HG03159 (cell line): ENCODE results near the gene DOK7.
"Not testable (repeated sequence)": the region's sequence is repeated elsewhere in the genome, so short reads cannot be mapped to it uniquely, and the experiment has no call there.

Experiments used
- ATAC-seq: cut with Tn5 transposase; IDR thresholded peaks from one replicate; pipeline ENCODE4 v1.9.1; 2021; ENCODE audit warnings: mild to moderate bottlenecking, moderate library complexity; ENCODE audit not compliant: unreplicated experiment

The DOK7 gene

GRCh38 chr4:3531318-3531878 is 68.3 kb downstream of the DOK7 start:
- ATAC-seq: no peak

- ATAC-seq: peak; percentile 73
Measured at GRCh38 chr4:3531879-3532750, 69.0 kb downstream of the DOK7 start, which contains the start of gene LRPAP1. Gene LRPAP1, minus strand, starts transcription at chr4:3532422. Its CDS starts 10 bp downstream, at chr4:3532412.

GRCh38 chr4:3532751-3533422 is 69.8 kb downstream of the DOK7 start:
- no peak for ATAC-seq

DNA sequence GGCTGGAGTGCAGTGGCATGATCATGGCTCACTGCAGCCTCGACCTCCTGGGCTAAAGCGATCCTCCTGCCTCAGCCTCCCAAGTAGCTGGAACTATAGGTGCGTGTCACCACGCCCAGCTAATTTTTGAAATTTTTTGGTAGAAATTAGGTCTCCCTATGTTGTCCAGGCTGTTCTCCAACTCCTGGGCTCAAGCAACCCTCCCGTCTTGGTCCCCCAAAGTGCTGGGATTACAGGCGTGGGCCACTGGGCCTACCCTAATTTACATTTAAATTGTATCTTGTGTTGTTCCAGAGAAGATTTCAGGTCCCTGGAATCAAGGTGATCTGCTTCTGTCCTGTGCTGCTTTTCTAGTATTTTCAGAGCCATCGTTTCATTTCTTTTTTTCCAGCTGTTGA is 70.3 kb downstream of the DOK7 start:
- no peak for ATAC-seq

- ATAC-seq: not testable (repeated sequence)
Measured at GRCh38 chr4:3535812-3536211, 72.7 kb downstream of the DOK7 start.

- ATAC-seq: not testable (repeated sequence)
Measured at GRCh38 chr4:3538906-3539305, 75.8 kb downstream of the DOK7 start.

DNA sequence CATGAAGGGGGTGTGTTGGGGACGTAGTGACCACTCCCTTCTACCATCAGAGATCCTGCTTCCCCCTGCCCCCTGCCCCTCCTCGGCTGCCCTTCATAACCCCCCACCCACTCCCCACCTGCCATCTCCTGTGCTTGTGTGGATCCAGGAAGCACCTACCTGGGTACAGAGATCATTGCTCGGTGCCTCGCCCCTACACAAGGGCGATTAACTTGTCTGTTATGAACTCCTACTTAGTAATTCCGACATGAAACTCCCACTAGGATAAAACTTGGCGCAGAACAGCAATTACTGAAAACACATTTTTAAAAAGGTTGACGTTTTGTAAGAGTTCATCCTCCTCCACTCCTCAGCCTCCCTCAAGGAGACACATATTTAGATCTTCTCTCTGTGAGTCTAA is 80.3 kb downstream of the DOK7 start:
- not testable (repeated sequence) for ATAC-seq
